Measurements from ENCODE around the gene FAM180A.

FAM180A gene

GRCh38 chr7:135748770-135749169 is at the start of gene FAM180A:
FAM180A (minus strand) TSS chr7:135748813; CDS start chr7:135748580, 233 bp downstream.
- peak within 1 kb of the TSS; percentile 1; the same call in 1 of the 2 replicates for H3K4me3 ChIP-seq (replicated peaks; ENCODE audit: low read depth, low read length)
- no peak for TF ChIP-seq CTCF (IDR thresholded peaks at IDR 0.05; ENCODE audit: low read depth, low read length, missing control alignments)
- peak; percentile 72 for DNase-seq (ENCODE audit: extremely low read depth, low read depth)

GRCh38 chr7:135798095-135798494 is 49.5 kb upstream of the FAM180A start:
- DNase-seq (ENCODE audit: extremely low read depth, low read depth) = no peak
- TF ChIP-seq CTCF (IDR thresholded peaks at IDR 0.05; ENCODE audit: low read depth, low read length, missing control alignments) = no peak
- H3K4me3 ChIP-seq (replicated peaks; ENCODE audit: low read depth, low read length) = no peak overlapping the region

- no peak overlapping the region for H3K4me3 ChIP-seq (replicated peaks; ENCODE audit: low read depth, low read length)
- TF ChIP-seq CTCF (IDR thresholded peaks at IDR 0.05; ENCODE audit: low read depth, low read length, missing control alignments) = no peak
- no peak for DNase-seq (ENCODE audit: extremely low read depth, low read depth)
Measured at GRCh38 chr7:135795846-135796570, 47.4 kb upstream of the FAM180A start.

GRCh38 chr7:135793841-135794240 is 45.2 kb upstream of the FAM180A start:
- no peak overlapping the region for H3K4me3 ChIP-seq (replicated peaks; ENCODE audit: low read depth, low read length)
- DNase-seq (ENCODE audit: extremely low read depth, low read depth) = no peak
- no peak for TF ChIP-seq CTCF (IDR thresholded peaks at IDR 0.05; ENCODE audit: low read depth, low read length, missing control alignments)

- DNase-seq (ENCODE audit: extremely low read depth, low read depth) = no peak
- H3K4me3 ChIP-seq (replicated peaks; ENCODE audit: low read depth, low read length) = no peak overlapping the region
- no peak for TF ChIP-seq CTCF (IDR thresholded peaks at IDR 0.05; ENCODE audit: low read depth, low read length, missing control alignments)
Measured at GRCh38 chr7:135792866-135793265, 44.3 kb upstream of the FAM180A start.

- H3K4me3 ChIP-seq (replicated peaks; ENCODE audit: low read depth, low read length) = no peak overlapping the region
- DNase-seq (ENCODE audit: extremely low read depth, low read depth) = no peak
- no peak for TF ChIP-seq CTCF (IDR thresholded peaks at IDR 0.05; ENCODE audit: low read depth, low read length, missing control alignments)
Measured at GRCh38 chr7:135792363-135792668, 43.7 kb upstream of the FAM180A start.

Measured in HFF-Myc (cell line).